NCI-H1417 treated with DMSO at 0.1 percent for 48 hours (cell line): ENCODE measurements around the gene TTC9B.
A peak's percentile ranks its signal among the peaks of the same experiment; 100 is the strongest.
"Not testable (repeated sequence)": the region's sequence is repeated elsewhere in the genome, so short reads cannot be mapped to it uniquely, and the experiment has no call there.

Source experiments
- DNase-seq: peaks from one replicate; lab custom pipeline; 2025; lab: John Stamatoyannopoulos, UW

TTC9B gene

GRCh38 chr19:40232949-40233810 is 15.0 kb upstream of the TTC9B start:
- DNase-seq: no peak

- no peak for DNase-seq
These were observed 14.3 kb upstream of the TTC9B start for GRCh38 chr19:40232479-40232878.

- DNase-seq: no peak
These were observed 13.6 kb upstream of the TTC9B start for GRCh38 chr19:40231544-40232424.

- DNase-seq: no peak
These were observed 12.9 kb upstream of the TTC9B start for GRCh38 chr19:40231057-40231456.

DNA sequence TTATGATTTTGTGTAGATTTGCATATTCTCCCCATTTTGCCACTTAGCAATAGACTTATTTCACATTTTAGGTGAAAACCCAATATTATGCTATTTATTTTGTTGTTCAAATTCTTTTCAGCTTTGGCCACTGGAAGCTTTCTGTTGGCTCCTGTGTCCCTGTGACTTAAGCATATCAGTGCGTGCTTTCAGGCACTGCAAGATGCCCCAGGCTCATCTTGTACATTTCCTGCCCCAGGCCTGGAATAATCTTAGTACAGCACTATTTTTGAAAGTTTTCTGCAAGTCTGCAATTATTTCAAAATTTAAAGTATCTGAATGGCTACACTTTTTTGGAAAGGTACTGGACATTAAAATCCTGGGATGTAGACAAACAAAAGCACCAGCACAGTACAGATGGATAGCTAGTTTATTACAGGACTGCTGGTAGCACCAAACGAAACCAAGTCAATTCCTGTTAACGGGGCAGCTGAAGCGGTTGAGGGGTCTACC is 11.8 kb upstream of the TTC9B start:
- DNase-seq: no peak

DNA sequence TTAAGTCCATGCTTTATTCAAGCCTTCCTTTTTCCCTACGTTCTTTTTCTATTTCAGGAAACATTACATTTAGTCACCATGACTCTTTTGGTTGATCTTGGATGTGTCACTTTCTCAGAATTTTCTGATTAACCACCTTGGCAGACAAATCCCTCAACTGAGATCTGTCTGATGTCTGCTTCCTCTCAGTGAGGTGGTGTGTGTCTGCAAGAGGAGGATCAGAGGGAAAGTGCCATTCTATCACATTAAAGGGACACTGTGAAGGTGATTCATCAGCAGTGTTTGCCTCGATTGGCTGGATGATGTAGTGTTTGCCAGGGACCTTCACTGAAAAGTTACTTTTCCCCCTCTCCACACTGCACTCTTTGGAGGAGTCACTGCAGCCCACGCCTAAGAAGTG is 11.3 kb upstream of the TTC9B start:
- no peak for DNase-seq

- no peak for DNase-seq
These were observed 10.7 kb upstream of the TTC9B start for GRCh38 chr19:40228863-40229262.

- DNase-seq: no peak
These were observed 10.2 kb upstream of the TTC9B start for GRCh38 chr19:40228346-40228745.

DNA sequence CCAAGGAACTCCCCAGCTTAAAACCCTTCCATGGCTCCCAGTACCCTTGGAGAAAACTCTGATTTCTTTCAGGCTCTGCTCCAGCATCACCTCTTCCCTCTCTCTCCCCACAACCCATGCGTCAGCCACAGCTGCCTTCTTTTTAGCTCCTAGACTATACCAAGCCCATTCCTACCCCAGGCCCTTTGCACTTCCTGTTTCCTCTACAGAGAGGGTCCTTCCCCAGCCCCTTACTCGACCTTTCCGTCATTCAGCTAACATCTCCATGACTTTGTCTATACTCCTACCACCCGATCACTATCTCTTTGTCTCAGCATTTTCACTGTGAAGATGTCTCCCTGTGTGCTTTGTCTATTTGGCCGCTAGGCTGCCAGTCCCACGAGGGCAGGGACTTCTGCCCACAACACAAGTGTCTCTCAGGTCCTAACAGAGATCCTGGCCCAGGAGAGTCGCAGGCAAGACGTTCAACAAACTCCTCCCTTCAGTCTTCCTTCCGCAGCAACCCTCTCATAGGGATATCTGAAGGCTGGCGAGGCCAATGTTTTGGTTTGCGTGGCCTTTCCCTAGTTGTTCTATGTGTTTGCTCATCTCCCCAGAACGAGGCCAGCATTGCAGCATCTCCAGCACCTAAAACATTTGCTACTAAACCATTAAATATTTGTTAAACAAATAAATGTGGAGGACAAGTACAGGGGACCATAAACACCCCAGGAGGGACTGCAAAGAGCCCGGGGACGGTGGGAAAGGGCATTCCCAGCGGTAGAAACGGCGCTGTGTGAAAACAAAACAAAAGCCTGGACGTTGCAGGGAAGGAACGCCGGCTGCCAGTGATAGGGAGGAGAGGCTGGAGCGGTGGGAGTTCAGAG is 7.5 kb upstream of the TTC9B start:
- DNase-seq: no peak

DNA sequence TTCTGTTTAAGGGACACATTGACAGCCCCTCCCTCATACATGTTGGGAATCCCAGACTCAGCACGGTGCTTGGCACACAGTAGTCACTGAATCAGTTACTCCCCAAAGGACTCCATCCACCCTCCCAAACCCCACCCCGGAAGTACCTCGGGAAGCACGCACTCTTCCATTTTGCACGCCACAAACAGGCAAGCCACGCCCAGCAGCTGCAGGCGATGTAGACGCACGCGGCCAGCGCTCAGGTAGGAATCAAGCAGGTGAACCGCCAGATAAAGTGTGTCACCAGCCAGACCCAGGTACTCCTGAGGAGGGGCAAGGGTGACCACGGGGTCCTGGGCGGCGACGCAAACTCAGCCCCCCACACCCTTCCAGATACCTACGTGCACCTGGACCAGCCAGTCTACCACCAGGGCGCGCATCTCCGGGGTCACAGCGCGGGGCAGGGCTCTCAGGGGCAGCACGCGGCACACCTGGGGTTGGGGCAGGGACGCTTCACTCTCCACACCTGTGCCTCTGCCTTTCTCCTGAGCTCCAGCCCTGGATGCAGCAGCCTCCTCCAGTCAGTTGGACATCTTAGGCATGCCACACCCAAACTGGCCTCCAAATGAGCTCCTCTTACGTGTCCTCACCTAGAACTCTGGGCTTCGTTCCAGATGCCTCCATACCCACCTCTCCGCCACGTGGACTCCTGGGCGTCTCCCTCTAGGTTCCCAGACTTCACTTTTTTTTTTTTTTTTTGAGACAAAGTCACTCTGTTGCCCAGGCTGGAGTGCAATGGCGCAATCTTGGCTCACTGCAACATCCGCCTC is 6.4 kb upstream of the TTC9B start:
- DNase-seq: no peak

GRCh38 chr19:40223135-40223822 is 5.1 kb upstream of the TTC9B start:
- DNase-seq: no peak

DNA sequence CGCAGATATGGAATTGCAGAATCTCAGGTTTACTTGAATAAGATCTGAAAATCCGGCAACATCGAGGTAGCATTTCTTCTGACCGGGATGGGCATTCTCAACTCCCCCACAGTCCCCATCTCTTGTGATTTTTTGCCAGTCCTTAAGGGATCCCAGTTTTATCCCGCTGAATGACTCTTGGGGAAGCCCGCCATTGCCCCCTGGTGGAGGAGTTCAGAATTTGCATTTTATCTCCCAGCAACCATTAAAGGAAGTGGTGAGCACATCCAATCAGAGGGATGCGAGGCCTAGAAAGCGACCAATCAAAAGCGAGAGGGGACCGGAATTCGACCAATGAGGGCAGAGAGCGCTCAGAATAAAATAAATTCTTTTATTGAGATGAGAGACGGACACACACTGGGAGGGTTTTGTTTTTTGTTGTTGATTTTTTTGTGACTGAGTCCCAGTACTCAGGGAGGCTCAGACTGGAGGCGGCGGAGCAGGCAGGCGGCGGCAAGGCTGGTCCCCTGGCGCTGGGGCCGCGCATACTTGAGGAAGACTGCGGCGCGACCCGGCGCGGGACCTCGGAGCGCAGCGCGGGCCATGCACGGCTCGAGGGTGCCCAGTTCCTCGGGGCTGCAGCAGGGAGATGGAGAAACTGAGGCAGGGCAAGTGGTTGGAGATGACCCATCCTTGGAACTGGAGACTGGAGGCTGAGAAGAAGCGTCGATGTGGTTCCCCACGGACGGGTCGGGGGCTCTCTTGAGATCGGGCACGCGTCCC is 3.9 kb upstream of the TTC9B start:
- peak; percentile 7 for DNase-seq

DNA sequence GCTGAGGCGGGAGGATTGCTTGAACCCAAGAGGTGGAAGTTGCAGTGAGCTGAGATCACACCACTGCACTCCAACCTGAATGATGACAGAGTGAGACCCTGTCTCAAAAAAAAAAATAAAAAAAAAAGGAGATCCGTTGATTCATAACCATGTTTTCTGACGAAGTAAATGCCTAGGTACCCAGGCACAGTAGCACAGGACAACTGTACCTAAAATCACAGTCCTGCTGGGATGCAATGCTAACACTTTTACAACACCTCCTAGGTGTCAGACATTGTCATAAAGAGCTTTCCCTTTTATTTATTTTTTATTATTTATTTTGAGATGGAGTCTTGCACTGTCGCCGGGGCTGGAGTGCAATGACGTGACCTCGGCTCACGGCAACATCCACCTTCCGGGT is 2.5 kb upstream of the TTC9B start:
- no peak for DNase-seq

- no peak for DNase-seq
These were observed 1.6 kb upstream of the TTC9B start for GRCh38 chr19:40219721-40220276.

- DNase-seq: not testable (repeated sequence)
These were observed 845 bp upstream of the TTC9B start for GRCh38 chr19:40219029-40219428.

GRCh38 chr19:40217027-40217810 is 965 bp downstream of the TTC9B start:
- peak; percentile 30 for DNase-seq

DNA sequence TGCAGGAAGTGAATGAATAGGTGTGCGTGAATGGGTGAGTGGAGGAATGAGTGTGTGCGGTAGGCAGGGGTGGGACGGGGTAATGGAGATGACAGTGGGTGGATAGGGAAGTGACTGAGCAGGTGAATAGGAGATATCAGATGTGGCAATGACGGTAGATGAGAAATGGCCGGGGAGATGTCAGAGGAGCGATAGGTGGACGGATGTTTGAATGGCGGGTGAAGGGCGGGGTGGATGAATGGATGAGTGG is 1.5 kb downstream of the TTC9B start:
- DNase-seq: peak; percentile 30

DNA sequence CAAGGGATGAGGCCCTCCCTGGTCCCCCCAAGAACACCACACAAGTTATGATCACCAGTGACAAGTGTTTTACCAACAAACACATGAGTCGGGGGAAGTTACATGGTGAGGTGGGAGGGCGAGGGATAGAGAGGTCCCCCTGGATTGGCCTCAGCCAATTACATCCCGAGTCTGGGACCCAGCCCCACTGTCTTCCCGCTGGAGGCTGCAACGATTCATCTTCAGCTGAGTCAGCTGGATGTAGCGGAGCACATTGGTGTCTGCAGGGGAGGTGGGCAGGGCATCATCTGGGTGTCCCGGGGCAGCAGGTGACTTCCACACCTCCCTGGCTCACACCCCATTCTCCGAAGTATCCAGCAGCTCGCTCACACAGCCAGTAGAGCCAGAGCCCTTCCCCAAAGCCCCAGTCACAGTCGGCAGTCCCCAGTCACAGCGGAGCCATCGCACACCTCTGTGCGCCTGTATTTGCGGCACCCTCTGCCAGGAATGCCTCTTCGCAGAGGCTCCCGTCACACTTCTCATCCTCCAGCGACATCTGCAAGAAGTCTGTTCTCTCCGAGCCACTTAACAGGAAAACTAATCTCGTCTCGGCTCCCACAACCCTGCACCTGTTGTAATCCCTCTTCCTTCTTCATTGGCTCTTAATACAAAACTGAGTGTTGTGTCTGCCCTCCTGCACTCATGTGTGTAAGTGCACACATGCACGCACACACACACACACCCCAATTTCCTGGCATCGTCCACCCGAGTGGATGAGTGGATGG is 2.0 kb downstream of the TTC9B start:
- DNase-seq: no peak
